B cell (primary cell): ENCODE measurements around the gene SEC14L5.

ENCODE experiments used
- EZH2 ChIP-seq: IDR thresholded peaks from 2 replicates; pipeline ENCODE4 v1.6.1; 2012; ENCODE audit warnings: borderline replicate concordance, low read depth, mild to moderate bottlenecking, moderate library complexity, low read length; ENCODE audit not compliant: insufficient read depth, poor library complexity, severe bottlenecking
- TF ChIP-seq, protein P1 (sequence below): fragments of 200-600 bp; IDR thresholded peaks from one replicate; pipeline ENCODE4 v1.8.0; 2022; ENCODE audit warnings: antibody characterized with exemption, mild to moderate bottlenecking

DNA sequence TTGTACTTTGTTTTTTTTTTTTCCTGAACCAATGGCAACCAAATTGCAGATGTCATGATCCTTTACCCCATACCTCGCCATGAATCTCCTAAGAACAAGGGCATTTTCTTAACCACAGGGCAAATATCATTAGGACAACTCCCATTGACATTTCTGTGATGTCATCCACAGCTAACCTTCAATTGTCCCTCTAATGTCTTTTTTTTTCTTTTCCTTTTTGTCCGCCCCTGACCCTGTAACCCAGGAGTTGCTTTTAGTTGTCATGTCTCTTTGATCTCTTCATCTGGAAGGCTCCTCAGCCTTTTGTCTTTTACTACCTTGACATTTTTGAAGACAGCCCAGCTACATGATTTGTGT is 76.0 kb downstream of the SEC14L5 start:
- TF ChIP-seq, protein P1, sequence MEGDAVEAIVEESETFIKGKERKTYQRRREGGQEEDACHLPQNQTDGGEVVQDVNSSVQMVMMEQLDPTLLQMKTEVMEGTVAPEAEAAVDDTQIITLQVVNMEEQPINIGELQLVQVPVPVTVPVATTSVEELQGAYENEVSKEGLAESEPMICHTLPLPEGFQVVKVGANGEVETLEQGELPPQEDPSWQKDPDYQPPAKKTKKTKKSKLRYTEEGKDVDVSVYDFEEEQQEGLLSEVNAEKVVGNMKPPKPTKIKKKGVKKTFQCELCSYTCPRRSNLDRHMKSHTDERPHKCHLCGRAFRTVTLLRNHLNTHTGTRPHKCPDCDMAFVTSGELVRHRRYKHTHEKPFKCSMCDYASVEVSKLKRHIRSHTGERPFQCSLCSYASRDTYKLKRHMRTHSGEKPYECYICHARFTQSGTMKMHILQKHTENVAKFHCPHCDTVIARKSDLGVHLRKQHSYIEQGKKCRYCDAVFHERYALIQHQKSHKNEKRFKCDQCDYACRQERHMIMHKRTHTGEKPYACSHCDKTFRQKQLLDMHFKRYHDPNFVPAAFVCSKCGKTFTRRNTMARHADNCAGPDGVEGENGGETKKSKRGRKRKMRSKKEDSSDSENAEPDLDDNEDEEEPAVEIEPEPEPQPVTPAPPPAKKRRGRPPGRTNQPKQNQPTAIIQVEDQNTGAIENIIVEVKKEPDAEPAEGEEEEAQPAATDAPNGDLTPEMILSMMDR: no peak
- TF ChIP-seq EZH2: no peak
